H9 (cell line): ENCODE data around the gene STK11. TPM values are rescaled to one million over a fixed set of nuclear protein-coding genes. Genes with fewer than 3 reads are reported as not detected.

ENCODE experiments used
- DNase-seq: peaks from one replicate; pipeline ENCODE4 v3.0.0-alpha.2; 2017
- H2AFZ ChIP-seq: one replicate; pipeline ENCODE4 v1.6.1; 2013; ENCODE audit warnings: mild to moderate bottlenecking, low read length, control low read depth, moderate library complexity
- H2AK5ac ChIP-seq: 2 replicates; pipeline ENCODE4 v1.6.1; 2013; ENCODE audit warnings: low read length, control low read depth, mixed read lengths; ENCODE audit not compliant: insufficient read length
- H2BK120ac ChIP-seq: one replicate; pipeline ENCODE4 v1.6.1; 2013; ENCODE audit warnings: low read depth, mild to moderate bottlenecking, low read length, control low read depth, inconsistent platforms; ENCODE audit not compliant: poor library complexity, severe bottlenecking
- H2BK12ac ChIP-seq: 2 replicates; pipeline ENCODE4 v1.6.1; 2013; ENCODE audit warnings: low read length, control low read depth, mixed read lengths, low read depth; ENCODE audit not compliant: insufficient read length
- H2BK15ac ChIP-seq: 2 replicates; pipeline ENCODE4 v1.6.1; 2013; ENCODE audit warnings: low read depth, low read length, control low read depth
- H2BK20ac ChIP-seq: one replicate; pipeline ENCODE4 v1.6.1; 2013; ENCODE audit warnings: low read depth, mild to moderate bottlenecking, low read length, control low read depth, inconsistent platforms; ENCODE audit not compliant: poor library complexity, severe bottlenecking
- H2BK5ac ChIP-seq: 2 replicates; pipeline ENCODE4 v1.6.1; 2013; ENCODE audit warnings: low read length, control low read depth, mixed read lengths; ENCODE audit not compliant: insufficient read length
- H3K14ac ChIP-seq: 2 replicates; pipeline ENCODE4 v1.6.1; 2013; ENCODE audit warnings: low read length, control low read depth; ENCODE audit not compliant: insufficient read depth
- H3K18ac ChIP-seq: 2 replicates; pipeline ENCODE4 v1.6.1; 2013; ENCODE audit warnings: low read depth, mild to moderate bottlenecking, mixed read lengths, low read length, control low read depth; ENCODE audit not compliant: insufficient read length
- H3K23ac ChIP-seq: 2 replicates; pipeline ENCODE4 v1.6.1; 2013; ENCODE audit warnings: low read length, control low read depth, mixed read lengths, low read depth; ENCODE audit not compliant: insufficient read length
- H3K23me2 ChIP-seq: 2 replicates; pipeline ENCODE4 v1.6.1; 2013; ENCODE audit warnings: low read depth, mild to moderate bottlenecking, mixed read lengths, low read length, control low read depth; ENCODE audit not compliant: insufficient read length, poor library complexity, severe bottlenecking
- H3K27ac ChIP-seq: 2 replicates; pipeline ENCODE4 v1.5.1; 2013; ENCODE audit warnings: low read length, control low read depth, mixed read lengths, low read depth; ENCODE audit not compliant: insufficient read length
- H3K27me3 ChIP-seq: 2 replicates; pipeline ENCODE4 v1.6.1; 2013; ENCODE audit warnings: low read length, control low read depth, inconsistent platforms; ENCODE audit not compliant: insufficient read depth
- H3K4ac ChIP-seq: 2 replicates; pipeline ENCODE4 v1.6.1; 2013; ENCODE audit warnings: low read depth, mild to moderate bottlenecking, control low read depth, inconsistent platforms, low read length, moderate library complexity
- H3K4me1 ChIP-seq: 2 replicates; pipeline ENCODE4 v1.6.1; 2013; ENCODE audit warnings: low read length, control low read depth, inconsistent platforms; ENCODE audit not compliant: insufficient read depth
- H3K4me2 ChIP-seq: 2 replicates; pipeline ENCODE4 v1.6.1; 2013; ENCODE audit warnings: low read length, control low read depth, mixed read lengths; ENCODE audit not compliant: insufficient read length, insufficient read depth
- H3K56ac ChIP-seq: 2 replicates; pipeline ENCODE4 v1.6.1; 2013; ENCODE audit warnings: low read depth, mild to moderate bottlenecking, mixed read lengths, low read length, control low read depth; ENCODE audit not compliant: insufficient read length
- H3K79me1 ChIP-seq: 2 replicates; pipeline ENCODE4 v1.6.1; 2013; ENCODE audit warnings: low read depth, mild to moderate bottlenecking, moderate library complexity, low read length, control low read depth, inconsistent platforms; ENCODE audit not compliant: insufficient read depth, poor library complexity, severe bottlenecking
- H3K79me2 ChIP-seq: 2 replicates; pipeline ENCODE4 v1.6.1; 2013; ENCODE audit warnings: low read length, control low read depth, inconsistent platforms; ENCODE audit not compliant: insufficient read depth
- H3K9ac ChIP-seq: 2 replicates; pipeline ENCODE4 v1.6.1; 2013; ENCODE audit warnings: low read length, control low read depth, mixed read lengths; ENCODE audit not compliant: insufficient read length; ENCODE audit errors: extremely low read depth
- H3K9me3 ChIP-seq: one replicate; pipeline ENCODE4 v1.6.1; 2013; ENCODE audit warnings: low read depth, low read length, inconsistent platforms; ENCODE audit not compliant: control insufficient read depth
- H3T11ph ChIP-seq: one replicate; pipeline ENCODE4 v1.6.1; 2013; ENCODE audit warnings: mild to moderate bottlenecking, low read length, control low read depth, inconsistent platforms
- H4K20me1 ChIP-seq: one replicate; pipeline ENCODE4 v1.6.1; 2013; ENCODE audit not compliant: control insufficient read depth, insufficient read length, insufficient read depth
- H4K5ac ChIP-seq: 2 replicates; pipeline ENCODE4 v1.6.1; 2013; ENCODE audit warnings: low read depth, mild to moderate bottlenecking, mixed read lengths, low read length, control low read depth; ENCODE audit not compliant: insufficient read length
- H4K8ac ChIP-seq: replicated peaks from 2 replicates; pipeline ENCODE4 v1.6.1; 2013; ENCODE audit warnings: low read length, control low read depth, mixed read lengths, low read depth; ENCODE audit not compliant: insufficient read length
- H4K91ac ChIP-seq: 2 replicates; pipeline ENCODE4 v1.6.1; 2013; ENCODE audit warnings: low read depth, mild to moderate bottlenecking, moderate library complexity, mixed read lengths, low read length, control low read depth; ENCODE audit not compliant: insufficient read length
- H3K27ac Mint-ChIP-seq, 3 experiments: 2 replicates in 2 of 3; 3 replicates in 1 of 3; pipeline ENCODE4 v1.8.0; 2020 to 2021; ENCODE audit warnings: mixed read lengths in 3 of 3, mild to moderate bottlenecking in 1 of 3, moderate library complexity in 1 of 3
- H3K27me3 Mint-ChIP-seq: 2 replicates; pipeline ENCODE4 v1.8.0; 2021; ENCODE audit warnings: low read depth, mild to moderate bottlenecking, moderate library complexity, mixed read lengths
- H3K36me3 Mint-ChIP-seq, 3 experiments: 2 replicates in 2 of 3; 3 replicates in 1 of 3; pipeline ENCODE4 v1.8.0; 2020 to 2021; ENCODE audit warnings: low read depth in 3 of 3, mixed read lengths in 3 of 3; ENCODE audit not compliant: insufficient read depth in 1 of 3
- H3K4me1 Mint-ChIP-seq, 2 experiments: 2 replicates each; pipeline ENCODE4 v1.8.0; 2020; ENCODE audit warnings: mixed read lengths in 2 of 2
- H3K4me3 Mint-ChIP-seq, 2 experiments: 2 replicates in 1 of 2; 3 replicates in 1 of 2; pipeline ENCODE4 v1.8.0; 2020 to 2021; ENCODE audit warnings: mild to moderate bottlenecking in 2 of 2, mixed read lengths in 2 of 2, moderate library complexity in 1 of 2
- H3K9me3 Mint-ChIP-seq, 2 experiments: 2 replicates in 1 of 2; 3 replicates in 1 of 2; pipeline ENCODE4 v1.8.0; 2020; ENCODE audit warnings: mild to moderate bottlenecking in 2 of 2, mixed read lengths in 2 of 2, moderate library complexity in 1 of 2
- CTCF ChIP-seq: fragments of 200-600 bp; sonication (generic); conservative IDR thresholded peaks from 3 replicates; pipeline ENCODE4 v1.8.0; 2021; ENCODE audit warnings: antibody characterized with exemption, mild to moderate bottlenecking
- WGBS: extraction: QIAGEN DNeasy Blood & Tissue Kit; methylation state at CpG from one replicate; pipeline ENCODE4 v1.1.7; 2013; ENCODE audit warnings: missing lambda C conversion rate, low lambda C conversion rate, mixed read lengths; ENCODE audit not compliant: insufficient read length; ENCODE audit errors: extremely low coverage; 5-methylcytosine and 5-hydroxymethylcytosine counted together
- total RNA-seq: library from RNA; stranded (reverse); gene quantifications from 2 replicates; pipeline ENCODE4 v1.2.1, GENCODE V29; 2021

Gene STK11
- total RNA-seq, 1 experiment from 2014 or later: 74.3 TPM

DNA sequence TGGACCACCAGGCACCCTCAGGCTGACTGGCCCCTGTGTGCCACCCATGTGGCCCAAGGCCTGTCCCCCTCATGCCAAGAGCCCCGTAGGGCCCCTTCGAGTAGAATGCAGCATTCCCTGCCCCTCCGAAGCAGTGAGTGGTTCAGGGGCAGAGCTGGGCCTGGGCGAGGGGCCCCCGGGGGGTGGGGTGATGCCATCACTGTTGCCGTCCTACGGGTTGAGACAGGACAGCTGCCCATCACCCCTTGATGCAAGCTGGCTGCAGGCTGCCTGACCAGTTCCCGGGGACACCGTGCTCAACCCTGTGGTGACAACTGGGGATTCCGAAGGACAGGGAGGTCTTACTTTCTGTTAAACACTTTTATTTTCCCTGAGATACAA is 36.2 kb upstream of the STK11 start:
- Mint-ChIP-seq H3K27me3 (no peaks in the 10 kb centered on the region; the same call in 1 of the 2 replicates), H3K36me3 (peaks cover 0 to 12% (median 7%) of the 10 kb centered on the region in 3 experiments), H3K27ac (peak overlapping the region; percentile 3 to 93 (median 71); a peak in 3 of 7 replicates), H3K9me3 (no peaks in the 10 kb centered on the region), H3K4me1 (peaks cover 24 to 32% of the 10 kb centered on the region in 2 experiments), H3K4me3 (peak overlapping the region in 1 of 2 experiments; percentile 5; a peak in 1 of 5 replicates)
- no peak overlapping the region for H2AK5ac ChIP-seq
- no peak overlapping the region for H3K18ac ChIP-seq
- no peak overlapping the region for H2BK15ac ChIP-seq
- no peak overlapping the region for H2BK5ac ChIP-seq
- no peak overlapping the region for H3K14ac ChIP-seq
- H2BK120ac ChIP-seq: no peak overlapping the region
- no peak overlapping the region for H3K9ac ChIP-seq
- H3K4ac ChIP-seq: no peak overlapping the region
- WGBS: no CpG with 5 or more reads among the region's 10 CpGs
- no peaks in the 10 kb centered on the region for H3K4me1 ChIP-seq
- no peak overlapping the region for H3K56ac ChIP-seq
- no peak overlapping the region for H2BK12ac ChIP-seq
- H3K79me1 ChIP-seq: peaks cover 3% of the 10 kb centered on the region
- no peak overlapping the region for H3K23ac ChIP-seq
- H3K27ac ChIP-seq: no peak overlapping the region
- no peak for TF ChIP-seq CTCF
- no peak overlapping the region for H3K4me2 ChIP-seq
- H2BK20ac ChIP-seq: no peak overlapping the region
- no peaks in the 10 kb centered on the region for H3K9me3 ChIP-seq
- H4K8ac ChIP-seq: no peak overlapping the region
- no peaks in the 10 kb centered on the region for H3K27me3 ChIP-seq
- no peak overlapping the region for H4K91ac ChIP-seq
- no peak for DNase-seq
- H2AFZ ChIP-seq: no peak overlapping the region
- peaks cover 8% of the 10 kb centered on the region for H3K23me2 ChIP-seq
- H4K5ac ChIP-seq: no peak overlapping the region
- peaks cover 12% of the 10 kb centered on the region; the same call in 1 of the 2 replicates for H3K79me2 ChIP-seq
- peaks cover 5% of the 10 kb centered on the region for H4K20me1 ChIP-seq
- no peak overlapping the region for H3T11ph ChIP-seq
